CD14-positive monocyte (primary cell): ENCODE measurements around the gene SZRD1. TPM values are rescaled to one million over a fixed set of nuclear protein-coding genes. Genes with fewer than 3 reads are reported as not detected.

Source experiments
- DNase-seq, 3 donors: peaks; one replicate each; pipeline ENCODE4 v3.0.0-alpha.2; 2011 to 2022
- H2AFZ ChIP-seq: 2 replicates; pipeline ENCODE4 v1.6.0; 2012; ENCODE audit warnings: mild to moderate bottlenecking, low read depth, low read length, inconsistent platforms; ENCODE audit not compliant: insufficient read depth, poor library complexity, severe bottlenecking
- H3K27ac ChIP-seq, 2 donors: 1 replicate in 1 of 2; 2 replicates in 1 of 2; pipeline ENCODE4 v1.5.1; 2012 to 2013; ENCODE audit warnings: low read length in 2 of 2, control low read depth in 1 of 2, inconsistent platforms in 1 of 2, low read depth in 1 of 2, mild to moderate bottlenecking in 1 of 2
- H3K27me3 ChIP-seq, 2 donors: one replicate each; pipeline versions ENCODE4 v1.6.0 to v1.6.1; 2011 to 2013; ENCODE audit warnings: low read length in 2 of 2; ENCODE audit not compliant: control insufficient read depth in 2 of 2, insufficient read depth in 2 of 2
- H3K36me3 ChIP-seq, 2 donors: replicated peaks in 1 of 2; 1 replicate in 1 of 2; 2 replicates in 1 of 2; pipeline versions ENCODE4 v1.5.1 to v1.6.1; 2012 to 2013; ENCODE audit warnings: low read length in 2 of 2, control low read depth in 1 of 2, inconsistent platforms in 1 of 2, mild to moderate bottlenecking in 1 of 2; ENCODE audit not compliant: insufficient read depth in 2 of 2, control insufficient read depth in 1 of 2
- H3K4me1 ChIP-seq, 2 donors: 1 replicate in 1 of 2; 2 replicates in 1 of 2; pipeline versions ENCODE4 v1.5.1 to v1.6.1; 2012 to 2013; ENCODE audit warnings: low read length in 2 of 2, control low read depth in 1 of 2, inconsistent platforms in 1 of 2, mild to moderate bottlenecking in 1 of 2, moderate library complexity in 1 of 2; ENCODE audit not compliant: insufficient read depth in 2 of 2, control insufficient read depth in 1 of 2
- H3K4me2 ChIP-seq: replicated peaks from 2 replicates; pipeline ENCODE3; 2012; ENCODE audit warnings: low read length, moderate library complexity, mild to moderate bottlenecking; ENCODE audit not compliant: poor library complexity, severe bottlenecking; ENCODE audit errors: extremely low read depth
- H3K4me3 ChIP-seq, 3 experiments: fragments of 200-600 bp in 1 of 3; sonication (generic) in 1 of 3; replicated peaks in 1 of 3; 1 replicate in 2 of 3; 2 replicates in 1 of 3; pipeline ENCODE4 v1.5.1; 2011 to 2013; ENCODE audit warnings: low read length in 3 of 3, mild to moderate bottlenecking in 3 of 3, control low read depth in 2 of 3, low read depth in 2 of 3, inconsistent platforms in 1 of 3, moderate library complexity in 1 of 3
- H3K79me2 ChIP-seq: 2 replicates; pipeline ENCODE4 v1.6.0; 2012; ENCODE audit warnings: mild to moderate bottlenecking, control low read depth, inconsistent platforms, low read length, moderate library complexity; ENCODE audit not compliant: insufficient read depth
- H3K9ac ChIP-seq: 2 replicates; pipeline ENCODE4 v1.6.0; 2017; ENCODE audit warnings: low read length, mild to moderate bottlenecking; ENCODE audit not compliant: insufficient read depth, poor library complexity, severe bottlenecking
- H3K9me3 ChIP-seq, 2 donors: replicated peaks in 1 of 2; 1 replicate in 1 of 2; 2 replicates in 1 of 2; pipeline versions ENCODE4 v1.5.1 to v1.6.1; 2012 to 2013; ENCODE audit warnings: low read length in 2 of 2, control low read depth in 1 of 2; ENCODE audit not compliant: control insufficient read depth in 1 of 2, insufficient read depth in 1 of 2
- H4K20me1 ChIP-seq: 2 replicates; pipeline ENCODE4 v1.6.0; 2012; ENCODE audit warnings: mild to moderate bottlenecking, low read length, control low read depth, moderate library complexity; ENCODE audit not compliant: insufficient read depth
- H3K27ac Mint-ChIP-seq, 7 donors: one replicate each; pipeline ENCODE4 v1.8.0; 2020; ENCODE audit warnings: mild to moderate bottlenecking in 7 of 7, mixed read lengths in 7 of 7, moderate library complexity in 6 of 7, inconsistent platforms in 2 of 7
- H3K27me3 Mint-ChIP-seq, 3 donors: one replicate each; pipeline ENCODE4 v1.8.0; 2021 to 2022; ENCODE audit warnings: low read depth in 3 of 3, mild to moderate bottlenecking in 3 of 3, mixed read lengths in 3 of 3, moderate library complexity in 3 of 3, inconsistent platforms in 1 of 3
- H3K36me3 Mint-ChIP-seq, 2 donors: one replicate each; pipeline ENCODE4 v1.8.0; 2020; ENCODE audit warnings: mixed read lengths in 2 of 2, inconsistent platforms in 1 of 2, mild to moderate bottlenecking in 1 of 2
- H3K4me1 Mint-ChIP-seq: one replicate; pipeline ENCODE4 v1.8.0; 2020; ENCODE audit warnings: mild to moderate bottlenecking, mixed read lengths
- H3K4me3 Mint-ChIP-seq, 2 donors: one replicate each; pipeline ENCODE4 v1.8.0; 2020; ENCODE audit warnings: mild to moderate bottlenecking in 2 of 2, mixed read lengths in 2 of 2, moderate library complexity in 1 of 2
- H3K9me3 Mint-ChIP-seq, 7 donors: one replicate each; pipeline ENCODE4 v1.8.0; 2020 to 2022; ENCODE audit warnings: mixed read lengths in 7 of 7, mild to moderate bottlenecking in 6 of 7, moderate library complexity in 6 of 7, inconsistent platforms in 2 of 7
- WGBS: methylation state at CpG from one replicate; pipeline ENCODE4 v1.1.5; 2013; ENCODE audit warnings: missing lambda C conversion rate; ENCODE audit not compliant: insufficient coverage; 5-methylcytosine and 5-hydroxymethylcytosine counted together
- intact Hi-C, 2 donors: fragments of 100-400 bp; cut with micrococcal nuclease; formaldehyde crosslinking; loops; one replicate each; pipeline versions ENCODE4 v1.15.0 to v1.15.1; 2023
- polyA plus RNA-seq, 3 donors: library from polyadenylated mRNA; depleted of rRNA in 1 of 3; unstranded in 2 of 3; stranded (reverse) in 1 of 3; fragments of 300-500 nt in 2 of 3; fragments of >200 nt in 1 of 3; fragmentation: Illumina TruSeq in 2 of 3; gene quantifications; 1 replicate in 2 of 3; 2 replicates in 1 of 3; pipeline ENCODE4 v1.2.3, GENCODE V29; 2012 to 2021
- TF ChIP-seq, protein P1 (sequence below): fragments of 200-600 bp; IDR thresholded peaks from one replicate; pipeline ENCODE4 v1.8.0; 2022; ENCODE audit warnings: antibody characterized with exemption, mild to moderate bottlenecking

Gene SZRD1
- polyA plus RNA-seq, 3 donors, result 46.4 to 50.5 (median 47.2) TPM

GRCh38 chr1:16440131-16440469, 73.1 kb downstream of the SZRD1 start:
- H3K9me3 ChIP-seq, result no peaks in the 10 kb centered on the region
- H3K4me1 ChIP-seq, result peaks cover 54 to 56% of the 10 kb centered on the region in 2 donors
- peak overlapping the region; percentile 92 for H3K4me2 ChIP-seq
- H3K4me3 Mint-ChIP-seq, result peak overlapping the region; percentile 92 to 96
- peaks cover 0 to 3% (median 0%) of the 10 kb centered on the region in 7 donors for H3K9me3 Mint-ChIP-seq
- H2AFZ ChIP-seq, result peak overlapping the region; percentile 87
- peaks cover 4 to 8% of the 10 kb centered on the region in 2 donors for H3K36me3 ChIP-seq
- H3K4me1 Mint-ChIP-seq, result peaks cover 57% of the 10 kb centered on the region
- peak overlapping the region in 1 of 2 donors; percentile 99 for H3K27ac ChIP-seq
- TF ChIP-seq, protein P1, sequence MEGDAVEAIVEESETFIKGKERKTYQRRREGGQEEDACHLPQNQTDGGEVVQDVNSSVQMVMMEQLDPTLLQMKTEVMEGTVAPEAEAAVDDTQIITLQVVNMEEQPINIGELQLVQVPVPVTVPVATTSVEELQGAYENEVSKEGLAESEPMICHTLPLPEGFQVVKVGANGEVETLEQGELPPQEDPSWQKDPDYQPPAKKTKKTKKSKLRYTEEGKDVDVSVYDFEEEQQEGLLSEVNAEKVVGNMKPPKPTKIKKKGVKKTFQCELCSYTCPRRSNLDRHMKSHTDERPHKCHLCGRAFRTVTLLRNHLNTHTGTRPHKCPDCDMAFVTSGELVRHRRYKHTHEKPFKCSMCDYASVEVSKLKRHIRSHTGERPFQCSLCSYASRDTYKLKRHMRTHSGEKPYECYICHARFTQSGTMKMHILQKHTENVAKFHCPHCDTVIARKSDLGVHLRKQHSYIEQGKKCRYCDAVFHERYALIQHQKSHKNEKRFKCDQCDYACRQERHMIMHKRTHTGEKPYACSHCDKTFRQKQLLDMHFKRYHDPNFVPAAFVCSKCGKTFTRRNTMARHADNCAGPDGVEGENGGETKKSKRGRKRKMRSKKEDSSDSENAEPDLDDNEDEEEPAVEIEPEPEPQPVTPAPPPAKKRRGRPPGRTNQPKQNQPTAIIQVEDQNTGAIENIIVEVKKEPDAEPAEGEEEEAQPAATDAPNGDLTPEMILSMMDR, result no peak
- peak overlapping the region; percentile 96 for H3K9ac ChIP-seq
- no peak for DNase-seq
- WGBS, result 32% methylated on average over 4 of the region's 7 CpGs
- H3K79me2 ChIP-seq, result peaks cover 37% of the 10 kb centered on the region
- H3K27me3 Mint-ChIP-seq, result peaks cover 0 to 2% (median 1%) of the 10 kb centered on the region in 3 donors
- peaks cover 12 to 21% of the 10 kb centered on the region in 2 donors for H3K36me3 Mint-ChIP-seq
- peak overlapping the region; percentile 92 to 97 (median 94) for H3K27ac Mint-ChIP-seq
- H3K27me3 ChIP-seq, result no peaks in the 10 kb centered on the region
- intact Hi-C loops, result loop anchor here in 1 of 2 donors (5.0 kb wide), 1 partner anchor 73 kb away; the partner anchor contains the start of gene SZRD1
- H4K20me1 ChIP-seq, result peaks cover 33% of the 10 kb centered on the region
- peak overlapping the region in 2 of 3 experiments; percentile 100 for H3K4me3 ChIP-seq

DNA sequence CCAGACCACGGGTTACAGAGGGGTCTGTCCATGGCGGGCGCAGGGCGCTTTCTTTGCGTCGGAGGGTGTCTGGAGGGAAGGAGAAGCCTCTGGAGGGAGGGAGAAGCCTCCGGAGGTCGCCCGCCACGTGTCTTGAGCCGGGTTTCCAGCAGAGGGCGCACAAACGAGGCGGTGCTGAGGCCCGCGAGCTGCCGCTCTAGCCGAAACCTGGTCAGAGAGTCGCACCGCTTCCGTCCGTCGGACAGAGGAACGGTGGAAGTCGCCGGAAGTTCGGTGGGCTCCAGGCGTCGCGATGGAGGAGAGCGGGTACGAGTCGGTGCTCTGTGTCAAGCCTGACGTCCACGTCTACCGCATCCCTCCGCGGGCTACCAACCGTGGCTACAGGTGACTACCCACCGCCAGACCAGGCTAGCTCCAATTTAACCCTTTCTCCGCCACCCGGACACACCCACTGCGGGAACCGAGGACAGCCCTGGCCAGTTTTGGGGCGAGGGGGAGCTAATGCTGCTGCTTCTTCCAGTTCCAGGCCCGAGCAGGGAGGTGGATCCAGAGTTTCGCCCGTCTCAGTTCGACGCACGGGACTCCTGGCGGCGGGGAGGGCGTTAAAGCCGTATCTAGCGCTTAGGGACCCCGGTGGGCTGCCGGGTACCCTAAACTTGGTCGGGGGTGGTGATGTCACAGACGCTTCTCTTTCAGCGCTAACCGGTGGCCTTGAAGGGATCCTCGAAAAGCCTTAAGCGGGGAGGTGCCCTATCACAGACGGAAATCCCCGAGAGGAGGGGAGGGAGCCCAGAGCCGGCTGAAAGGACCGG, 73.6 kb downstream of the SZRD1 start, which contains the start of gene NECAP2:
Gene NECAP2, plus strand, starts transcription at position 255 of the 812 bp plus-strand sequence. Its CDS starts 38 bp downstream, at position 293.
- intact Hi-C loops, result loop anchor here in 1 of 2 donors (5.0 kb wide), 1 partner anchor 73 kb away; the partner anchor contains the start of gene SZRD1
- H3K27ac ChIP-seq, result peak within 1 kb of the TSS; percentile 99
- H3K9me3 Mint-ChIP-seq, result peaks cover 0 to 3% (median 0%) of the 10 kb centered on the region in 7 donors
- H3K79me2 ChIP-seq, result peaks cover 43% of the 10 kb centered on the region
- TF ChIP-seq, protein P1, result peak; percentile 88
- H3K36me3 ChIP-seq, result peaks cover 9 to 13% of the 10 kb centered on the region in 2 donors
- H3K36me3 Mint-ChIP-seq, result peaks cover 17 to 27% of the 10 kb centered on the region in 2 donors
- H3K4me3 ChIP-seq, result peak within 1 kb of the TSS; percentile 54 to 100 (median 100)
- peaks cover 56% of the 10 kb centered on the region in 2 donors for H3K4me1 ChIP-seq
- peak within 1 kb of the TSS; percentile 92 to 97 (median 94) for H3K27ac Mint-ChIP-seq
- H3K4me3 Mint-ChIP-seq, result peak within 1 kb of the TSS; percentile 92 to 96
- H3K4me2 ChIP-seq, result peak within 1 kb of the TSS; percentile 92
- H4K20me1 ChIP-seq, result peaks cover 39% of the 10 kb centered on the region
- under 1% methylated on average over 60 of the region's 68 CpGs for WGBS
- H2AFZ ChIP-seq, result peak within 1 kb of the TSS; percentile 87
- DNase-seq, result peak; percentile 87
- no peaks in the 10 kb centered on the region for H3K9me3 ChIP-seq
- no peaks in the 10 kb centered on the region for H3K27me3 ChIP-seq
- H3K9ac ChIP-seq, result peak within 1 kb of the TSS; percentile 96
- peaks cover 59% of the 10 kb centered on the region for H3K4me1 Mint-ChIP-seq
- H3K27me3 Mint-ChIP-seq, result peaks cover 0 to 2% (median 1%) of the 10 kb centered on the region in 3 donors
